HT1080 (cell line): Measurements from ENCODE around the gene MS4A1. TPM values are rescaled to one million over a fixed set of nuclear protein-coding genes. Genes with fewer than 3 reads are reported as not detected.
"Not testable (repeated sequence)": the region's sequence is repeated elsewhere in the genome, so short reads cannot be mapped to it uniquely, and the experiment has no call there.

Experiments
- DNase-seq: peaks from one replicate; pipeline ENCODE4 v3.0.0-alpha.2; 2015; ENCODE audit warnings: low read depth
- total RNA-seq: library from RNA; depleted of rRNA; stranded (reverse); fragments of >200 nt; shearing (Covaris generic); gene quantifications from 2 replicates; pipeline ENCODE4 v1.2.3, GENCODE V29; 2014; rRNA removed

The MS4A1 gene
- total RNA-seq, 1 experiment from 2014 or later, result not detected

DNA sequence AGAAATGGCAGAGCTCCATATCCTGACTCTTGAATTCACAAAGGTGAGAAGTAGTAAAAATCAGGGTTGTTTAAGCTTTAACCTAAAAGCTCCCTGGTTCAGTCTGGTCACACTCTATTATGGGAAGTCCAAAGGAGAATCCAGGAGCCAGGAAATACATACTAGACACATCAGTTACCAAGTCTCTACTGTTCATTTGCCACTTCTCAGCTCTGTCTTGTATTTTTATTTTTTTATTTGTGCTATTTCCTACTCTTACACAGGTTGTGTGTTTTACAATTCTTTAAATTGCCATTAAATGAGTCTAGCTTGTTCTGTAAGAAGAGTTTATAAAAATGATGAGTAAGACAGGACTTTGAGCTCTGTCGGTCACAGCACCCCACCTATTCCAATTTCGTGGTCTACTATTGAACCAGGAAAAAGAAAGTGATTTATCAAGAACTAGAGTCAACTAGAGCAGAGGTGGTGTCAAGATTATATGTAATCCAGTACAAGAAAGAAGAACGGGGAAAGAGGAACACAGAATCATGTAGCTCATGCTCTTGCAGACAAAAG is 46.7 kb downstream of the MS4A1 start:
- DNase-seq, result no peak

DNA sequence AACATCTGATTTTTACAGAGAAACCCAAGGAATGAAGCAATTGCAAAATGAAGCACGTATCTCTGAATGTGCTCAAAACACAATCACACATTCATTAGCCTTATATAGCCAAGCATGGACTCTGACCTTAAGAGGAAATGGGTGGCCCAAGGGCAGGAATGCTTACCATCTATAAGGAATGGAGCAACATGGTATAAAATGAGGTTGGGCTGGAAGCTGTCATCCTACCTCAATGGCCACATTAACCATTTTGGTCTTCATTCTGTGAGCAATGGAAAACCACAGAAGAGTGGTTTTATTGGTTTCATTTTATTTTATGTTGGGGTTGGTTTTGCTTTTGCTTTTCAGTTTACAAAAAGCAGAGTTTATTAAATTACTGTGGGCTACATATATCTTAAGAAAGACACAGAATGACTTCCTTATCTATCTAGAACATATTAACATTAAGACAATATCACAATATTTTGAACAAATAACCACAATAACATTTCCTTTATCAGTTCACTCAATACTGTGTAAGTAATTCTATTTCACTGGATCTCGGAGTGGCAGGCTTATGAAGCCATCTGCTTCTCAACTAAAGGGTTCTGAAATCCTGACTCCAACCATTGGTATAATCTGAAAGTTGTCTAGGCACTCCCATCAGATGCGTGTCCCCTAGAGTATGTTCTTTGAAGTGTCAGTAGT is 48.7 kb downstream of the MS4A1 start:
- DNase-seq, result no peak

GRCh38 chr11:60509609-60510008 is 54.0 kb downstream of the MS4A1 start:
- DNase-seq, result not testable (repeated sequence)

GRCh38 chr11:60510209-60510608 is 54.6 kb downstream of the MS4A1 start:
- not testable (repeated sequence) for DNase-seq

- DNase-seq, result no peak
These were observed 55.7 kb downstream of the MS4A1 start for GRCh38 chr11:60511393-60511792.

DNA sequence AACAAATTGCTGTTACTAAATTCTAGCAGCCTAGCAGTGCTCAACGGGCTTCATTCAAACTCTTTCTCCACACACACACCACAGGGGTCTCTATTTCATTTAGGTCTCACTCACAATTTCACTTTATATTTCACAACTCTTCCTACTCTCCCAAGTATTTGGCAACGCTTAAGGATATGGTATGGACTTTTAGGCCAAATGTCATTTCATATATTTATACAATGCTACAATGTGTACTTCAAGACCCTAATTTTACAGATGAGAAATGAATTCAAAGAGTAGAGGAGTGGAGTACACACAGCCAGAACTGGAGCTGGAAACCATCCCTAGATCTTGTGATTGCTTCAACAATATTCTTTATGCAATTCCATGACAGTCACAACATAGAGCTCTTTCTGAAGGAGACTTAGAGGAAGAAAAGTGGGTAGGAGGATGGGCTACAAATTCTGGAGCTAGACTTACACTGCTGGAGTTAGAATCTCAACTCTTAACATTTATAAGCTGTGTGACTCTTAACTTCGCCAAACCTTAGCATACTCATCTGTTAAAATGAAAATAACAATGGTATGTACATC is 57.1 kb downstream of the MS4A1 start:
- no peak for DNase-seq

DNA sequence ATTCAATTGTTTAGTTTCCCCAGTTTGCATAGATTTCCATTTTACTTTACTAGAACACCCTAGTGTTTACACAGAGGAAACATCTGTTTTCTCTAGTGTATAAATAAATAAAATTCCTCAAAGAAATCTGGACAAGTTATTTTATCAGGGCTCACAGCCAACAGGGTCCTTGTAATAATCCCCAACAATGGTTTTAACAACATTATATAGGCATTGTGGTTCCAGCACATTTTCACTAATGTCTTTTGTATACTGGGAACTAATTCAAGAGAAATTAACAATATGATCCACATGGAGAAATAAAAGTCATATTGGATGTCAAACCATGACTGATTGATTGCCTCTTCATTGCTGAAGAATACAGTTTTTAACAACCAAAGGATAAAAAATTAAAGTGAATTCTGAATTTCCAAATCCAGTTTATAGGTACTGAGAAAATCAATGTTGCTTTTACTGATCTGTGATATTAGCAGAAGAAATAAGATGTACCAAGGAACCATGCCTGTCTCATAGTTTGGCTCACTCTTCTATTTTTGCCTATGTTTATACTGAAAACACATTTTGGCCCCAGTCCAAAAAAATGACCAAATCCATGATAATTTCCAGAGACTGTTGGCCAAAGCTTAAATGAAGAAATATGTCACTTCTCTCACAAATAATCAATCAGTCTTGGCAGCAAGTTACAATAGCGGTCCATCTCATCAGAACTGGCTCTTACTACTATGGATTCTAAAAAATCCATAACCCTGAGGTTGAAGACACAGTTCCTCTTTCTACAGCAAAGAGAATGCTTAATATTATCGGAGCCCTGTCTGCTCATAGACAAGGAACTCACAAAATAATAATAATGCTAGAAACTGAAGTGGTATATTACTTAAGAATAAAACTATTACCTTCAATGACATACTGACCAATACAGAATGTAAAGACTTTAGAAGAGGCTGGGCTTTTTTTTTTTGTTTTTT is 58.1 kb downstream of the MS4A1 start:
- DNase-seq, result no peak

GRCh38 chr11:60515144-60515855 is 59.7 kb downstream of the MS4A1 start, which contains the start of gene MS4A13:
Gene MS4A13 (plus strand): TSS chr11:60515392. CDS start chr11:60518084, 2,692 bp downstream.
- DNase-seq, result peak; percentile 11

Other genes starting within 250 kb of the MS4A1 start
- gene MS4A4E, start 212.7 kb upstream of the MS4A1 start, total RNA-seq, result not detected in 2 replicates
- gene MS4A4A, start 175.2 kb upstream of the MS4A1 start, total RNA-seq, result not detected in 2 replicates
- not detected in 2 replicates for gene MS4A6E, start 128.6 kb upstream of the MS4A1 start, total RNA-seq
- not detected in 2 replicates for gene MS4A7, start 77.3 kb upstream of the MS4A1 start, total RNA-seq
- gene MS4A14, start 59.4 kb upstream of the MS4A1 start, total RNA-seq, result not detected in 2 replicates
- not detected in 2 replicates for gene MS4A5, start 26.3 kb upstream of the MS4A1 start, total RNA-seq
- gene MS4A12, start 36.9 kb downstream of the MS4A1 start, total RNA-seq, result not detected in 2 replicates
- not detected in 2 replicates for gene MS4A13, start 59.5 kb downstream of the MS4A1 start, total RNA-seq
- gene MS4A8, start 243.8 kb downstream of the MS4A1 start, total RNA-seq, result not detected in 2 replicates